KMS-11 (cell line): ENCODE measurements around the gene MAP4K4.

Experiments
- H2AFZ ChIP-seq: fragments of 200-600 bp; sonication (generic); 2 replicates; pipeline ENCODE4 v1.6.1; 2016; ENCODE audit warnings: antibody characterized with exemption, mixed run types, low read depth
- H3K27ac ChIP-seq: fragments of 200-600 bp; sonication (generic); 2 replicates; pipeline ENCODE4 v1.6.1; 2016; ENCODE audit warnings: mild to moderate bottlenecking, mixed run types
- H3K27me3 ChIP-seq: fragments of 200-600 bp; sonication (generic); 2 replicates; pipeline ENCODE4 v1.6.1; 2017; ENCODE audit warnings: mild to moderate bottlenecking, low read depth, mixed run types, moderate library complexity; ENCODE audit not compliant: insufficient read depth
- H3K36me3 ChIP-seq: fragments of 200-600 bp; sonication (generic); 2 replicates; pipeline ENCODE4 v1.6.1; 2017; ENCODE audit warnings: mild to moderate bottlenecking, mixed run types; ENCODE audit not compliant: insufficient read depth
- H3K4me1 ChIP-seq: fragments of 200-600 bp; sonication (generic); 2 replicates; pipeline ENCODE4 v1.6.1; 2016; ENCODE audit warnings: mild to moderate bottlenecking, low read depth, mixed run types; ENCODE audit not compliant: poor library complexity, severe bottlenecking
- H3K4me2 ChIP-seq: fragments of 200-600 bp; sonication (generic); 2 replicates; pipeline ENCODE4 v1.7.0; 2016; ENCODE audit warnings: mild to moderate bottlenecking, mixed run types
- H3K4me3 ChIP-seq: fragments of 200-600 bp; sonication (generic); IDR thresholded peaks from 2 replicates; pipeline ENCODE4 v1.6.1; 2017; ENCODE audit warnings: low read depth, low read length, mixed read lengths; ENCODE audit not compliant: insufficient read depth
- H3K79me2 ChIP-seq: fragments of 200-600 bp; sonication (generic); 2 replicates; pipeline ENCODE4 v1.6.1; 2016; ENCODE audit warnings: low read depth, mixed run types; ENCODE audit not compliant: insufficient read depth
- H3K9ac ChIP-seq: fragments of 200-600 bp; sonication (generic); 2 replicates; pipeline ENCODE4 v1.6.1; 2016; ENCODE audit warnings: mild to moderate bottlenecking, mixed run types
- H4K20me1 ChIP-seq: fragments of 200-600 bp; sonication (generic); 2 replicates; pipeline ENCODE4 v1.6.1; 2016; ENCODE audit warnings: mild to moderate bottlenecking, mixed run types; ENCODE audit not compliant: insufficient read depth
- TF ChIP-seq, protein P1 (sequence below): fragments of 200-600 bp; sonication (generic); conservative IDR thresholded peaks from 2 replicates; pipeline ENCODE4 v1.6.1; 2017; ENCODE audit warnings: low read depth, mild to moderate bottlenecking, antibody characterized with exemption, low read length, moderate library complexity, mixed read lengths

The MAP4K4 gene

DNA sequence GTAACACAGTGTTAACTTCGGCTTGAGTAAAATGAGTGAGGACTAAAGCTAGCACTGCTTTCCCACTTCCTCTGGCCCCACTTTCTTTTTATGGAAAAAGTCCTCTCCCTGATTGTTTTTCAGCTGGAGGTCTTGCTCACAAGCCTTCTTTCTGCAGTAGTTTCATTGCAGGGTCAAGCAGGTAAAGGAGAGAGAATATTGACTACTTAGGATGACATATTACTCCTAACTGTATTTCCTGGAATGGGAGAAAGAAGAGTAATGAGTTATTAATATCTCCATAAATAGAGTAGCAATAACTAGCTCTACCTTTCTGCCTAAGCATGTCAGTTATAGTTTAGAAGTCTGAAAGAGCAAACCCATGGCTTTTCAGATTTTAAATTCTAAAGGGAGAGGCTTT lies 45.0 kb downstream of the MAP4K4 start:
- H2AFZ ChIP-seq = no peak overlapping the region
- no peak overlapping the region for H3K27ac ChIP-seq
- no peak overlapping the region for H3K4me3 ChIP-seq
- H3K4me2 ChIP-seq = no peak overlapping the region
- no peaks in the 10 kb centered on the region for H3K4me1 ChIP-seq
- no peaks in the 10 kb centered on the region for H4K20me1 ChIP-seq
- peaks cover 36% of the 10 kb centered on the region; the same call in 1 of the 2 replicates for H3K79me2 ChIP-seq
- no peak overlapping the region for H3K9ac ChIP-seq
- TF ChIP-seq, protein P1, sequence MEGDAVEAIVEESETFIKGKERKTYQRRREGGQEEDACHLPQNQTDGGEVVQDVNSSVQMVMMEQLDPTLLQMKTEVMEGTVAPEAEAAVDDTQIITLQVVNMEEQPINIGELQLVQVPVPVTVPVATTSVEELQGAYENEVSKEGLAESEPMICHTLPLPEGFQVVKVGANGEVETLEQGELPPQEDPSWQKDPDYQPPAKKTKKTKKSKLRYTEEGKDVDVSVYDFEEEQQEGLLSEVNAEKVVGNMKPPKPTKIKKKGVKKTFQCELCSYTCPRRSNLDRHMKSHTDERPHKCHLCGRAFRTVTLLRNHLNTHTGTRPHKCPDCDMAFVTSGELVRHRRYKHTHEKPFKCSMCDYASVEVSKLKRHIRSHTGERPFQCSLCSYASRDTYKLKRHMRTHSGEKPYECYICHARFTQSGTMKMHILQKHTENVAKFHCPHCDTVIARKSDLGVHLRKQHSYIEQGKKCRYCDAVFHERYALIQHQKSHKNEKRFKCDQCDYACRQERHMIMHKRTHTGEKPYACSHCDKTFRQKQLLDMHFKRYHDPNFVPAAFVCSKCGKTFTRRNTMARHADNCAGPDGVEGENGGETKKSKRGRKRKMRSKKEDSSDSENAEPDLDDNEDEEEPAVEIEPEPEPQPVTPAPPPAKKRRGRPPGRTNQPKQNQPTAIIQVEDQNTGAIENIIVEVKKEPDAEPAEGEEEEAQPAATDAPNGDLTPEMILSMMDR = no peak
- no peaks in the 10 kb centered on the region for H3K27me3 ChIP-seq
- H3K36me3 ChIP-seq = no peaks in the 10 kb centered on the region

DNA sequence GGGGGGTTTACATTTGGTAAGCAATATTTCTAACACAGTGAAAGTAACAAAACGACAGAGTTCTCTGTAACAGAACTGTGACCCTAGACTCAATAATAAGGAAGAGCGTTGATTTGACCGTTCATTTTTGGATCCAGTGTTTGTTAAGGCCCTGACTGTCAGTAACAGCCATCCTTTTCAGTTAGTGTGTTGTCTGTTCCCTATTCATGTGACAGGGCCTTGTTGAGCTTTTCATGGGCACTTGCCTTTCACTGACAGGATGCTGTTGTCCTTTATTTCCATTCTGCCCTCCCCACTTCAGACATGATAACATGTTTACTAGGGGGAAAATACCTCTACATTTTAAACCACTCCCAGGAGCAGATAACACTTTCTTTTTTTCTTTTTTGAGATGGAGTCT lies 45.8 kb downstream of the MAP4K4 start:
- H3K4me1 ChIP-seq = no peaks in the 10 kb centered on the region

DNA sequence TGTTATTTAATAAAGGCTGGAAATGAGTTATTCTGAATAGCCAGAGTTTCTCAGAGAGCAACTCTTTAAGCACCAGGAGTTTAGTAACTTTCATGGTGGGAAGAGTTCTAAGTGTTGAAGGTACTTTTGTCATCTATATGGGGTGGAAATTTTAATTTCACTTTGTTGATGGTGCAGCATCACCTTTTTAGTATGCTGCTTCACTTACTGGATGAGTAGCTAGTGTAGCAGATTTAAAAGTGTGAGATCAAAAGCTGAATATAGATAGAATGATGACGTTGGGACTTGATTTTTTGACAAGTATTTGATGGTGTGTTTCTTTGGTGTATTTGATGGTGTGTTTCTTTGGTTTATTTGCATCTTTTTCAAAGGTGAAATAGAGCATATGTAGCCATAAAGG lies 47.3 kb downstream of the MAP4K4 start:
- Histone ChIP-seq H4K20me1 (no peaks in the 10 kb centered on the region), H3K4me2 (no peak overlapping the region), H3K36me3 (no peaks in the 10 kb centered on the region), H3K79me2 (peaks cover 27% of the 10 kb centered on the region; the same call in 1 of the 2 replicates), H3K27me3 (no peaks in the 10 kb centered on the region), H2AFZ (no peak overlapping the region), H3K27ac (no peak overlapping the region), H3K4me1 (no peaks in the 10 kb centered on the region), H3K9ac (no peak overlapping the region), H3K4me3 (no peak overlapping the region)
- TF ChIP-seq, protein P1 = no peak

More for the DNA sequence above, 45.8 kb downstream of the MAP4K4 start:
- no peak overlapping the region for H3K9ac ChIP-seq
- no peaks in the 10 kb centered on the region for H3K27me3 ChIP-seq
- H2AFZ ChIP-seq = no peak overlapping the region
- H3K4me2 ChIP-seq = no peak overlapping the region
- H3K79me2 ChIP-seq = peaks cover 29% of the 10 kb centered on the region; the same call in 1 of the 2 replicates
- no peaks in the 10 kb centered on the region for H3K36me3 ChIP-seq
- no peaks in the 10 kb centered on the region for H4K20me1 ChIP-seq
- TF ChIP-seq, protein P1 = no peak
- no peak overlapping the region for H3K27ac ChIP-seq
- H3K4me3 ChIP-seq = no peak overlapping the region

DNA sequence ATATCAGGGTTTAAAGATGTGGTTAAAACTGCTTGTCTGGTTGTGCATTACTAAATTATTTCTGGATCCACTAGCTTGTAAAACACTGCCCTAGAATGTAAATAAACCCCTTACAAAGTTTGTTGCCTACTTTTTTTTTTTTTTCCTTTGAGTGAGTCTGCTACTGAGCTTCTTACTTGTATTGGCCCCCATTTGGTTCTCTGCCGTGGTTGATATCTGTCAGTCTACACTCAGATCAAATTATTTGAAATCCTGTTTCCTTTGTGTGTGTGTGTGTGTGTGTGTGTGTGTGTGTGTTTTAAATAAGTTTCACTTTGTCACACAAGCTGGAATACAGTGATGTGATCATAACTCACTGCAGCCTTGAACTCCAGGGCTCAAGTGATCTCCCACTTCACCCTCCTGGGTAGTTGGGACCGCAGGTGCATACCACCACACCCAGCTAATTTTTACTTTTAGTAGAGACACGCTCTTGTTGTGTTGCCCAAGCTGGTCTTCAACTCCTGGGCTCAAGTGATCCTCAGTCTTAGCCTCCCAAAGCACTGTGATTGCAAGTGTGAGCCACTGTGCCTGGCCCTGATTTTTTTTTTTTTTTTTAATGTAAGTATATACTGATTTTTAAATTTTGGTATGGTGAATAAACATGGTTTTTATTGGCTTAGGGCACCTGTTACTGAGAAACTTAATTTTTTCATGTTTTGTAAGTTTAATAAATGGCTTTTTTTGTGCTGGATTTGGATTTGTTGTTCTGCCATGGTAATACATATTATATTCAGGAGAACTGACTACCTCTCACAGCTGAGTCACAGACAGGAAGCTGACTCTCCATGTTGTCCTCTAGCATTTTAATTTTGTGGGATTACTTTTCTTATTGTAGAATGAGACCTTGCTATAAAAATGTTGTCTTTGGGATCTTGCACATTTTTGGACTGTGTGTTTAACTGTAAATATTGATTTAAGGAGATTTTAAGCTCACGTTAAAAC lies 48.5 kb downstream of the MAP4K4 start:
- no peak overlapping the region for H3K27ac ChIP-seq
- H4K20me1 ChIP-seq = no peaks in the 10 kb centered on the region
- peaks cover 27% of the 10 kb centered on the region; the same call in 1 of the 2 replicates for H3K79me2 ChIP-seq
- peaks cover 4% of the 10 kb centered on the region for H3K4me1 ChIP-seq
- H3K27me3 ChIP-seq = no peaks in the 10 kb centered on the region
- TF ChIP-seq, protein P1 = no peak
- no peak overlapping the region for H3K4me3 ChIP-seq
- H3K4me2 ChIP-seq = no peak overlapping the region
- H3K36me3 ChIP-seq = no peaks in the 10 kb centered on the region
- H3K9ac ChIP-seq = no peak overlapping the region
- no peak overlapping the region for H2AFZ ChIP-seq
